Stomach (tissue), 4 donors: ENCODE data around the gene USP16.
A peak's percentile ranks its signal among the peaks of the same experiment; 100 is the strongest.

Experiments used
- CTCF ChIP-seq, 7 experiments: fragments of 450-650 bp in 4 of 7; fragments of 200-600 bp in 3 of 7; sonication (generic) in 3 of 7; IDR thresholded peaks; one replicate each; pipeline ENCODE4 v1.5.1; 2016 to 2019; ENCODE audit warnings: antibody characterized with exemption in 7 of 7, control low read depth in 2 of 7, mild to moderate bottlenecking in 1 of 7
- EP300 ChIP-seq: sonication (generic); formaldehyde crosslinking; IDR thresholded peaks from one replicate; pipeline ENCODE4 v1.6.1; 2017; ENCODE audit warnings: antibody characterized with exemption
- POLR2A ChIP-seq, 4 donors: fragments of 450-650 bp; IDR thresholded peaks; one replicate each; pipeline ENCODE4 v1.6.1; 2016; ENCODE audit warnings: antibody characterized with exemption in 4 of 4, control low read depth in 2 of 4, mild to moderate bottlenecking in 1 of 4, moderate library complexity in 1 of 4

- TF ChIP-seq CTCF (IDR thresholded peaks at IDR 0.05) (peak in 1 of 7 experiments; percentile 28), EP300 (no peak), POLR2A (IDR thresholded peaks at IDR 0.05) (peak in 2 of 4 donors; percentile 48 to 52)
Measured at GRCh38 chr21:29073222-29074006, 48.9 kb downstream of the USP16 start, which contains the start of gene CCT8.
